Mesodermal cell (in vitro differentiated cells): ENCODE data around the gene TUT7.
"Not testable (repeated sequence)": the region's sequence is repeated elsewhere in the genome, so short reads cannot be mapped to it uniquely, and the experiment has no call there.

Source experiments
- H3K27ac ChIP-seq: 2 replicates; pipeline ENCODE4 v1.7.0; 2013; ENCODE audit warnings: mild to moderate bottlenecking, low read depth, low read length, moderate library complexity; ENCODE audit not compliant: severe bottlenecking
- H3K36me3 ChIP-seq: 2 replicates; pipeline ENCODE4 v1.7.1; 2013; ENCODE audit warnings: mild to moderate bottlenecking, low read length, moderate library complexity; ENCODE audit not compliant: control insufficient read depth, insufficient read depth
- H3K4me1 ChIP-seq: one replicate; pipeline ENCODE4 v1.7.1; 2013; ENCODE audit warnings: mild to moderate bottlenecking, low read length; ENCODE audit not compliant: insufficient read depth, control insufficient read depth, poor library complexity, severe bottlenecking
- H3K4me3 ChIP-seq: 2 replicates; pipeline ENCODE4 v1.7.0; 2013; ENCODE audit warnings: low read length, control low read depth, mild to moderate bottlenecking; ENCODE audit not compliant: insufficient read depth, poor library complexity, severe bottlenecking; ENCODE audit errors: extremely low read depth
- H3K9me3 ChIP-seq: 2 replicates; pipeline ENCODE4 v1.7.1; 2013; ENCODE audit warnings: mild to moderate bottlenecking, low read length, moderate library complexity; ENCODE audit not compliant: control insufficient read depth
- WGBS, 2 experiments: methylation state at CpG; one replicate each; pipeline ENCODE4 v1.1.5; 2013; ENCODE audit warnings: missing lambda C conversion rate in 2 of 2; ENCODE audit not compliant: insufficient coverage in 2 of 2; 5-methylcytosine and 5-hydroxymethylcytosine counted together

Gene TUT7

GRCh38 chr9:86308687-86309086 is 45.5 kb downstream of the TUT7 start:
- Histone ChIP-seq H3K9me3 (peaks cover 4% of the 10 kb centered on the region), H3K4me1 (peaks cover 1% of the 10 kb centered on the region), H3K36me3 (peaks cover 62% of the 10 kb centered on the region), H3K27ac (no peak overlapping the region), H3K4me3 (no peak overlapping the region)
- no CpG with 5 or more reads among the region's 1 CpG for WGBS, 2 experiments

GRCh38 chr9:86304236-86304730 is 49.9 kb downstream of the TUT7 start:
- WGBS, 2 experiments, result 100% methylated on average over 1 of the region's 3 CpGs
- Histone ChIP-seq H3K4me3 (no peak overlapping the region), H3K36me3 (peaks cover 66% of the 10 kb centered on the region), H3K9me3 (no peaks in the 10 kb centered on the region), H3K27ac (no peak overlapping the region), H3K4me1 (peaks cover 2% of the 10 kb centered on the region)

DNA sequence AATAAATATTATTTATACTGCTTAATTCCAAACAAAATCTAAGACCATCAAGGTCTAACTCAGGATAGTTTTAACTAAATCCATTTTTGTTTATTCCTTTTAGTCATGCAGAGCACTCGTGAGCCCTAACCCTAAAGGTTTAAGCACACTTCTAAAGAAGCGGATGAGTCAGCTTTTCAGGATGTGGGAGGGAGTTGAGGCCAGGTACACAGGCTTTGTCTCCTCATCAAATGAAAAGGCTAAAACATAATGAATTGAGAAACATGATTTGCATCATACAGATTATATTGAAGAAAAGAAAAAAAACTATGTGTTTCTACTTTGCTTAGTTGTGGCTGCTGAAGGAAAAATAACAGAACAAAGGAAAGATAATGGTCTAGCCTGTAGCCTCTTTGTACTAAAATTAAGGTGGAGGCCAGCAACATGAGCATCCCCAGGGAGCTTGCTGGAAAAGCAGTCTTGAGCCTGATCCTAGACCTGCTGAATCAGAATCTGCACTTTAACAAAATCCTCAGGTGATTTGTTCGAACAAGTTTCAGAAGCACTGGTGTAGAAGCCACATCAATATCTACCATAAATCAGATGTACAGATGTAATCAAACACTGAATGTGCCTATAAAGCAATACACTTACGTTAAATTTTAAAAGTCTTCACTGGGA is 50.8 kb downstream of the TUT7 start:
- H3K4me1 ChIP-seq, result peaks cover 2% of the 10 kb centered on the region
- no peak overlapping the region for H3K4me3 ChIP-seq
- 71% methylated on average over 1 of the region's 4 CpGs; no CpG with 5 or more reads in 1 of the 2 experiments for WGBS, 2 experiments
- H3K27ac ChIP-seq, result peak overlapping the region; percentile 3
- H3K36me3 ChIP-seq, result peaks cover 70% of the 10 kb centered on the region
- H3K9me3 ChIP-seq, result no peaks in the 10 kb centered on the region

DNA sequence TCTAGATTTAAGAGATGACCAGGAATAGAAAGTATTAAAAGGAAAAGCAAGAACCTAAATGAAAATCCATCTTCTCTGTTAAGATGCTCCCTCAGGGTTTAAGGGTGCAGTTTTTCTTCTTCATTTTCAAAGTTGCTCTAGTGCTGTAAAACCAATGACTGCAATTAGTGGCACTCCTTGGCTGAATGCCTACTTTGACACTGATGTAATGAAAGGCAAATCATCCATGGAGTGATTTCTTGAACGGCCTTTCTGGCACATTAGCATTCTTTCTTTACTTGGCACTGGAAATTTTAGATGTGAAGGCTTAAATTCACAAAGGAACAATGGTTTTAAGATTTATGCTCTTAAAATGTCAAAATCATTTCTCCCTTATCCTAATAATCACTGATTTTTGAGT is 52.5 kb downstream of the TUT7 start:
- peaks cover 67% of the 10 kb centered on the region for H3K36me3 ChIP-seq
- no peak overlapping the region for H3K27ac ChIP-seq
- WGBS, 2 experiments, result no CpG with 5 or more reads among the region's 1 CpG
- peaks cover 2% of the 10 kb centered on the region for H3K4me1 ChIP-seq
- H3K4me3 ChIP-seq, result no peak overlapping the region
- H3K9me3 ChIP-seq, result no peaks in the 10 kb centered on the region

DNA sequence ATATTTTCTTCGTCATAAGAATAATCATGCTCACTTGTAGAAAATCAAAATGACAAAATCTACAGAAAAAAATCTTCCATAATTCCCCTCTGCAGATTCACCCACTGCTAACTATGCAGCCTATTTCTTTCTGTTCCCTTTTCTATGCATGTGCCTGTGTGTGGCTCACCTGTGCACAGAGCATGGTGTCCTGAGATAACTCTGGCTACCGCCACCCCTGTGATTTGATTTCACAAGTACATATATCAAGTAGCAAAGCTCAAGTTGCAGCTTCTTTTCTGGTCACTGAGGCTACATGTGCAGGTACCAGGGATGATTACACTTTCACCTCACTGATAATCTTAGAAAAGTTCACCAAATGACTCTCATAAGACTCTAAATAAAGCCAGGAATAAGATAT is 53.5 kb downstream of the TUT7 start:
- H3K27ac ChIP-seq, result no peak overlapping the region
- peaks cover 2% of the 10 kb centered on the region for H3K4me1 ChIP-seq
- H3K4me3 ChIP-seq, result no peak overlapping the region
- WGBS, 2 experiments, result 83% methylated on average over 1 of the region's 2 CpGs; no CpG with 5 or more reads in 1 of the 2 experiments
- no peaks in the 10 kb centered on the region for H3K9me3 ChIP-seq
- H3K36me3 ChIP-seq, result peaks cover 66% of the 10 kb centered on the region

- Histone ChIP-seq H3K4me3 (no peak overlapping the region), H3K36me3 (peaks cover 64% of the 10 kb centered on the region), H3K4me1 (peaks cover 2% of the 10 kb centered on the region), H3K27ac (no peak overlapping the region), H3K9me3 (no peaks in the 10 kb centered on the region)
- WGBS, 2 experiments, result 89 to 94% methylated on average over 10 to 11 of the region's 11 CpGs
Measured at GRCh38 chr9:86298873-86299272, 55.3 kb downstream of the TUT7 start.

- not testable (repeated sequence) for H3K4me1 ChIP-seq, H3K36me3 ChIP-seq, H3K9me3 ChIP-seq, H3K4me3 ChIP-seq, H3K27ac ChIP-seq
- WGBS, 2 experiments, result 85 to 91% methylated on average over 2 to 4 of the region's 6 CpGs
Measured at GRCh38 chr9:86290341-86290740, 63.9 kb downstream of the TUT7 start.

GRCh38 chr9:86288499-86289198 is 65.6 kb downstream of the TUT7 start:
- 41% methylated on average over 2 of the region's 6 CpGs; no CpG with 5 or more reads in 1 of the 2 experiments for WGBS, 2 experiments
- Histone ChIP-seq H3K36me3 (peaks cover 7% of the 10 kb centered on the region), H3K4me1 (no peaks in the 10 kb centered on the region), H3K9me3 (no peaks in the 10 kb centered on the region), H3K27ac (no peak overlapping the region), H3K4me3 (no peak overlapping the region)

DNA sequence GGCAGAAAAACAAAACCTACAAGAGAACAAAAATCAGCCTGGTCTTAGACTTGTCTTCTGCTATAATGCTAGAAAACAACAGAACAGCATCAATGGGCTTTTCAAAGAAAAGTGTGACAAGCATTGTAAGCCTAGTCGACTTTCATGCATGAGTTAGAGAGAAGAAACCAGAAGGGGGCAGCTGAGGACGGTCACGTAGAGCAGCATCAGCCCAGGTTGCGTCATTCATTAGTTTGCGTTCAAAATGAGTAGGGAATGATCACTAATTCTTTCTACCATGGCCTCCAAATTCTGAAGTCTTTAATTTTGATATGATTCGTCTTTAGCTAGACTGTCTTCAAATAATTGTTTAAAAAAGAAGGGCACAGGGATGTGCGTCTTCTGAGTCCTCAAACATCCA is 67.2 kb downstream of the TUT7 start:
- H3K4me1 ChIP-seq, result no peaks in the 10 kb centered on the region
- H3K4me3 ChIP-seq, result no peak overlapping the region
- no peak overlapping the region for H3K27ac ChIP-seq
- no peaks in the 10 kb centered on the region for H3K9me3 ChIP-seq
- H3K36me3 ChIP-seq, result peaks cover 5% of the 10 kb centered on the region
- 20 to 30% methylated on average over 3 to 4 of the region's 7 CpGs for WGBS, 2 experiments

DNA sequence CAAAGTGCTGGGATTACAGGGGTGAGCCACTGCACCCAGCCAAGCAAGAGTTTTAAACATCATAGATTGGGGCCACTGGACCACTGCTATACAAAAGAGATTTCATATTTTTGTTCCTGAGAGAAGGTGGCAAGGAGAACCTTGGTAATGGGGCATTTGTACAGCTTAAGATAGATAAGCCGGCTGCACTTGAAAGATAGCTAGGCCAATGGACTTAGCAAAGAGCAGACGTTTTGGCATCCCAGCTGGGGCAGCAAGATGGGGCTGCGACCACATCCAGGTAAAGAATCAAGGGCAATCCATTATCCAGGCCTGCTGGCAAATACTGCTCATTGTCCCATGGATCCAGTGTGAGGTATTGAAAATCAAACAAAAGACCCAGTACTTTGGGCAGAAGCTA is 67.9 kb downstream of the TUT7 start:
- Histone ChIP-seq H3K36me3 (peaks cover 5% of the 10 kb centered on the region), H3K27ac (no peak overlapping the region), H3K4me3 (no peak overlapping the region), H3K9me3 (no peaks in the 10 kb centered on the region), H3K4me1 (no peaks in the 10 kb centered on the region)
- WGBS, 2 experiments, result 47 to 73% methylated on average over 3 of the region's 3 CpGs

GRCh38 chr9:86285261-86285660 is 68.9 kb downstream of the TUT7 start:
- H3K4me1 ChIP-seq, result peaks cover 8% of the 10 kb centered on the region
- peaks cover 9% of the 10 kb centered on the region for H3K36me3 ChIP-seq
- H3K27ac ChIP-seq, result no peak overlapping the region
- H3K4me3 ChIP-seq, result no peak overlapping the region
- no peaks in the 10 kb centered on the region for H3K9me3 ChIP-seq
- WGBS, 2 experiments, result 75 to 83% methylated on average over 1 to 2 of the region's 2 CpGs
